Gastroesophageal sphincter (tissue), 3 donors: ENCODE results near the gene MTA3.

ENCODE experiments used
- CTCF ChIP-seq, 4 experiments: fragments of 200-600 bp in 2 of 4; fragments of 450-650 bp in 2 of 4; sonication (generic) in 1 of 4; IDR thresholded peaks; one replicate each; pipeline ENCODE4 v1.5.1; 2017 to 2019; ENCODE audit warnings: antibody characterized with exemption in 4 of 4, mild to moderate bottlenecking in 2 of 4, moderate library complexity in 2 of 4
- EP300 ChIP-seq: sonication (generic); formaldehyde crosslinking; IDR thresholded peaks from one replicate; pipeline ENCODE4 v1.6.1; 2017; ENCODE audit warnings: antibody characterized with exemption, mild to moderate bottlenecking
- POLR2A ChIP-seq, 2 donors: fragments of 450-650 bp; IDR thresholded peaks; one replicate each; pipeline ENCODE4 v1.6.1; 2017; ENCODE audit warnings: antibody characterized with exemption in 2 of 2, mild to moderate bottlenecking in 2 of 2, moderate library complexity in 1 of 2
- POLR2AphosphoS5 ChIP-seq: sonication (generic); formaldehyde crosslinking; IDR thresholded peaks from one replicate; pipeline ENCODE4 v1.6.1; 2017; ENCODE audit warnings: antibody characterized with exemption

GRCh38 chr2:42756966-42757513 is 188.6 kb downstream of the MTA3 start:
- TF ChIP-seq CTCF (IDR thresholded peaks at IDR 0.05), result no peak
- no peak for TF ChIP-seq POLR2A (IDR thresholded peaks at IDR 0.05)
- no peak for TF ChIP-seq POLR2AphosphoS5
- TF ChIP-seq EP300, result no peak
